ENCODE measurements around the gene AXL.
"Not testable (repeated sequence)": the region's sequence is repeated elsewhere in the genome, so short reads cannot be mapped to it uniquely, and the experiment has no call there.

Gene AXL

DNA sequence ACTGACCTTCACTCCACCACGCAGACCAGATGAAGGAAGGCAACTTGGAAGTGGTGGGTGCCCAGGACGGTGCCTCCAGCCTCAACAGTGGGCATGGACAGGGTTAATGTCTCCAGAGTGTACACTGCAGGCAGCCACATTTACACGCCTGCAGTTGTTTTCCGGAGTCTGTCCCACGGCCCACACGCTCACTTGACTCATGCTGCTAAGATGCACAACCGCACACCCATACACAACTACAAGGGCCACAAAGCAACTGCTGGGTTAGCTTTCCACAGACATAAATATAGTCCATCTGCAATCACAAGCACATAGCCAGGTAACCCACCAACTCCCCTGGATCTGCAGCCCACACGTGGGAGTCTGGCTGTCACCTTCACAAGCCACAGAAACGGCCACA, 12.6 kb upstream of the AXL start:
- DNase-seq: no peak

DNA sequence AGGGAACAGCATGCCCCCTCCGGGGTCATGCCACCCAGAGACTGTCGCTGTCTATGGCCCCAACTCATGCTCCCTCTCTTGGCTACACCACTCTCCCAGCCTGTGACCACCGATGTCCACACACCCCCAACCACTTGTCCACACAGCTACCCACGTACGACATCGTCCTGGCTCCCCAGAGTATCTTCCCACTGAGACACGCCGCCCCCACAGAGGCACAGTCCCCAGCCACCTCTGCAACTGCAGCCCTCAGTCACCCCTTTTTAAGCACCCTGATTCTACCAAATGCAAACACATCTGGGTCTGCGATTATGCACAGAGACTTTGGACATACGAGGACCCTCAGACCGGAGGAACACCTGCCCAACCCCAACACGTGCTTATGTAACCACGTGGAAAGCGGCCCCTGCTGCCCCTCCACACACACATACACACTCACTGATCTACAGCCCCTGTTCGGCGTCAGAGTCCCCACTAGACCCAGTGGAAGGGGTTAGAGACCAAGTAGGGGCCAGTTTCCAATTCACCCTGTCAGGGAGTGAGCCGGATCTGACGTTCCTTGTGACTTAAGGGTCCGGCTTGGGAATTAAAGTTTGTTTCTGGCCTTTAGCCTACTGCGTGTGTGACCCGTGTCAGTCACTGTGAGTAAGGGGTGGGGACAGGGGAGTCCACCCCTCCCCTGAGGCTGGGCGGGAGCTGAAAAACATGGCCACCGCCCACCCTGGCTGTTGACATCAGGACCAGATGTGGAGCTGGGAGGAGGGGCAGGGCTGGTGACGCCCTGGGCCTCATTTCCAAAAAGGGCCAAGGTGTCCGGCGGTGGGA, 11.9 kb upstream of the AXL start:
- DNase-seq: no peak

DNA sequence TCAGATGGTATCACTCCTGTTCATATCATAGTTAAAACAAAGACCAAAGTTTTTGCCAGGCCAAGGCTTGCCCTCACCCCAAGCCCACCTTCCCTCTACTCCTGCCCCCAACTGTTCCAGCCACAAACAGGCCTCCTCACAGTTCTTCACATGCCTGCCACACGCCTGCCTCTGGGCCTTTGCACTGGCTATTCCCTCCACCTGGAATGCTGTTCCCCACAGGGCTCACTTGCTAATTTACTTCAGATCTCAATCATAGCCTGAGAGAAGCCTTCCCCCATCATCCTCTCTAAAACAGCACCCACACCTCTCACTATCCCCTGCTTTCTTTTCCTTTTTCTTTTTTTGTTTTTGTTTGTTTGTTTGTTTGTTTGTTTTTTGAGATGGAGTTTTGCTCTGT, 4.9 kb upstream of the AXL start:
- DNase-seq: no peak

DNA sequence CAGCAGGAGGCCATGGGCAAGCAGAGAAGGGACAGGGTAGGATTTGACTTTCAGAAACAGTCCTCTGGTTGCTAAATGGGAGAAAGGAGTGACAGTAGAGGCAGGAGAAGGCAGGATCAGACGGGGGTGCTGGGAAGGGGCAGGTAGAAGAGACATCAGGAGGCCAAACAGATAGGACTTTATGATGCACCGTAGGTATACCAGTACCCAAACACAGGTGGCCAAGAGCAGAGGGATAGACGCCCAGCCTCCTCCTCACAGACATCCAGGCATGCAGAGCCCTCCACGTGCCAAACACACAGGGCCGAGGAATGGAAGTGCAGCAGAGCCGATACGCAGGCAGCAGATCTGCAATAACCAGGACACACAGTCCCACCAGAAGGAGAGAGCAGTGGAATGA, 1.3 kb upstream of the AXL start:
- DNase-seq: no peak

DNA sequence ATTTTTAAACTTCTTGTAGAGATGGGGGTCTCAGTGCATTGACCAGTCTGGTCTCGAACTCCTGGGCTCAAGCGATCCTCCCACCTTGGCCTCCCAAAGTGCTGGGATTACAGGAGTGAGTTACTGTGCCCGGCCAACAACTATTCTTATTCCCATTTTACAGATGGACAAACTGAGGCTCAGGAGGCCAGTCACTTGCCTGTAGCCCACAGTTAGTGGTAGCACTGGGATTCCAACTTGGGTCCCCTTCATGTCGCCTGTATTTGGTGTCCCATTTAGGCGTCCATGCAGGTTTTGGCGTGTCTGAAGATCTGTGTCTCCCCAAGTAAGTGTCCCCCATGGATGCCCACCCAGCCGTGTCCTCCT, 791 bp upstream of the AXL start:
- DNase-seq: no peak

DNA sequence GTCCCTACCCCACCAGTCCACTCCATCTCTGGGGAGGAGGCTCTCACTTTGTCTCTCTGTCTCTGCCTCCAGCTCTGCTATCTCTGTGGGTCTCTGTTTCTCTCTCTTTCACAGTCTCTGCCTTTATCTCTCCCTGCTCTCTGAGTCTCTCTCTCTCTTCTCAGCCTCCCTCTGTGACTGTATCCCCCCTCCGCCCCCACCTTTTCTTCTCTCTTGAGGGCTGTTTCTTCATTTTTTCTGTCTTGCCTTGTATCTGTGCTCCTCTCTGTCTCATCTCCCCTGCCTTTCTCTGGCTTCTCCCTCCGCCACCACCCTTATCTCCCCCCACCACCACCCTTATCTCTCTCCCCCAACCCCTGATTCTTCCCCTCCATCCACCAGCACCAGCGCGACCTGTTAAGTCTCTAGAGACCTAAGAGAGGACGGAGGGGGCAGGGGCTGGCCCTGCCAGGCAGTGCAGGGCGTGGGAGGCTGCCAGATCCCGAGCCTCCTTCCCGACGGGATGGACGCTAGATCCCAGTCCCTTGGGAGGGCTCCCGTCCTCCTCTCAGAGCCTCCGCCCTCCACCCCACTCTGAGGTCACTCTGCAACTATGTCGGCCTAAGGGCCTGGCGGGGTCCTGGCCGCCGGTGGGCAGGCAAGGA, 1.0 kb downstream of the AXL start:
- peak in 3 of 56 donors; percentile 6 to 17 (median 14) for DNase-seq

DNA sequence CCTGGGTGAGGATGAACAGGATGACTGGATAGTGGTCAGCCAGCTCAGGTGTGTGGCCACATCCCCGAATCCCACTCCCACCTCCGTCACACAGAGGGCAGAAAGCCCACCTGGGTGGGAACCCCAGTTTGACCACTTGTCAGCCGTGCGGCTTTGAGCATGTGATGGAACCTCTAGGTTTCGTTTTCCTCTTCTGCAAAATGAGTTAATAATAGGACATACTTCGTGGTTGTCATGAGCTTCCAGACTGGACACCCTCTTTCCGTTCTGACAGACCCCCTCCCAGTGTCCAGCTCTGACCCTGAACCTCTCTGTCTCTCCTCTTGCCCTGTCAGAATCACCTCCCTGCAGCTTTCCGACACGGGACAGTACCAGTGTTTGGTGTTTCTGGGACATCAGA, 1.8 kb downstream of the AXL start:
- no peak for DNase-seq

DNA sequence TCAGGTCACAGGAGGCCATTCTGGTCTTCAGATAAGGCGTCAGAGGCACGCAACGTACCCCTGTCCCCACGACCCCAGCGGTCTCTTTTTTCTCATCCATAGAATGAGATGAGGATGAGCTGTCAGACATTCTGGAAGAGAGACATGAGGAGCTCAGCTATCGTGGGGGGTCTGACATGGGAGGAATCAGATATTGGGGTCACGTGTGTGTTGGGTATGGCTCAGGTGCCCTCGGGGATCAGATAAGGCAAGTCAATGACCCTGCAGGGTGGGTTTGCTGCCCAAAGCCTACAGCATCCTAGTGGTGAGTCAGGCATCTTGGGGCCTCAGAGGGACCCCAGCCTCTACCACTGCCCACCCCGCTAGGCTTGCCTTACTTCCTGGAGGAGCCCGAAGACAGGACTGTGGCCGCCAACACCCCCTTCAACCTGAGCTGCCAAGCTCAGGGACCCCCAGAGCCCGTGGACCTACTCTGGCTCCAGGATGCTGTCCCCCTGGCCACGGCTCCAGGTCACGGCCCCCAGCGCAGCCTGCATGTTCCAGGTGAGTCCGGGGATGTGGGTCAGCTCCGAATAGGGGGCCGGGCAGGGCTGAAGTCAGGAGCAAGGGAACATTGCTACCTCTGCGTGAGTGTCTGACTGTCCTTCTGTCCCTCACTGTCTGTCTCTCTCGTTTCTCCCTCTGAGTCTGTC, 2.6 kb downstream of the AXL start:
- no peak for DNase-seq

DNA sequence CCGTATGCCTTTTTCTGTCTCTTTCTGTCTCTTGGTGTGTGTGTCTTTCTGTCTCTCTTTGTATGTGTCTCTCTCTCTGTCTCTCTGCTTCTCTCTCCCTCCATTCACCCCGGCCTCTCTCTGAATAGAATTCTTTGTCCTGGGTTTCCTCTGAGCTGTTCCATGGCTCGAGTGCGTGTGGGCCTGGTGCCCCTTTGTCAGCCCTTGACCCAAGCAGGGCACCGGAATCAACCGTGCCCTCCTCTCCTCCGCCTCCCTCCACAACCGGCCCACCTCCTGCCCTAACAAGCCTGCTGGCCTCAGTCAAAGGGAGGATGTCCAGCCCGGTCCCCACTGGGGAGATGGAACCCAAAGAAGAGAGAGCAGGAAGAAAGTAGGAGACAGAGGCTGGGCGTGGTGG, 3.2 kb downstream of the AXL start:
- peak in 4 of 56 donors; percentile 4 to 18 (median 8) for DNase-seq

DNA sequence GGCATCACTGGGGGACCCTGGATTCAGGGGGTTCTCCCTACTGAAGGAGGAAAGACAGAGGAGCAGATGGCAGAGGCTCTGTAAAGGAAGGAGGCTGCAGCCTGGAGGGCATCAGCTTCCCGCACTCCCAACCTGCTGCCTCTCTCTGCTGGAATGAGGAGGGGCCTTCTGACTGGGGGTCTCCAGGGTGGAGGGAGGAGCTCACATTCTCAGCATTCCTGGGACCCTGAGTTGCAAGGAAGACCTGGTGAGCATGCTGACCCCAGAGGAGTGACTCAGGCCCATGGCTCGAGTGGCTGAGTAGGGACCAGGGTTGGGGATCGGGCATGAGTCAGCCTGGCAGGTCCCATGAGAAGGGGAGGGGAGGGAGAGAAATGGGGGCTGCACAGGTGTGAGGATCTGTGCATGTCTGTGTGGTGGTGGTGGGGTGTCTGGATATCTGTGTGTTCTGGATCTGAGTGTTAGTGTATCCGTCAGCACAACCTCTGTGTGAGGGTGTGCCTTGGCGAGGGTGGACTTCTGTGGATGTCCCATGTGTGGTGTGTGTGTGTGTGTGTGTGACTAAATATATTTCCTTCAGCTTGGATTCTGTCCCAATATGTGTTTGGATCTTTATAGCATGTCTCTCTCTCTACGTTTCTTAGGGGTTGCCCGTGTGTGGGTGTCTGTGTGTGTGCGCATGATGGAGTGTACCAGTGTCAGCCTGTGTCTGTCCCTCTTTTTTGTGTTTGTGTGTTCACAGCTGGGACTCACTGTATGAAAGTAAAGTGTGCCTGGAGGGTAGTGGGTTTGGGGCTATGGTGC, 4.6 kb downstream of the AXL start:
- no peak for DNase-seq

DNA sequence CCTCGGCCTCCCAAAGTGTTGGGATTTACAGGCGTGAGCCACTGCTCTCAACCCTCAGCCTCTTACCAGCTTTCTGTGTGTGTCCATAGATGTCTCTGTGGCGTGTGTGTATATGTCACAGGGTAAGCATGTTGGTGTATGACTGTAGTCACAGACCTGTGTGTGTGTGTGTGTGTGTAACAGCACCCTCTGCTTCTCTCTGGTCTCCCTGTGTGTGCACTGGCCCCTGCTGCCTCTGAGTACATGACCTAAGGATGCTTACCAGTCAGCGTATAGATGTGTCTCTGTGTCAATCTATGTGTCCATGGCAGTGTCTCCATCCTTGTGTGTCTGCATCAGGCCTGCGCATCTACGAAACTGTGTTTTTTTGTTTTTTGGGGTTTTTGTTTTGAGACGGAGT, 5.6 kb downstream of the AXL start:
- DNase-seq: no peak

DNA sequence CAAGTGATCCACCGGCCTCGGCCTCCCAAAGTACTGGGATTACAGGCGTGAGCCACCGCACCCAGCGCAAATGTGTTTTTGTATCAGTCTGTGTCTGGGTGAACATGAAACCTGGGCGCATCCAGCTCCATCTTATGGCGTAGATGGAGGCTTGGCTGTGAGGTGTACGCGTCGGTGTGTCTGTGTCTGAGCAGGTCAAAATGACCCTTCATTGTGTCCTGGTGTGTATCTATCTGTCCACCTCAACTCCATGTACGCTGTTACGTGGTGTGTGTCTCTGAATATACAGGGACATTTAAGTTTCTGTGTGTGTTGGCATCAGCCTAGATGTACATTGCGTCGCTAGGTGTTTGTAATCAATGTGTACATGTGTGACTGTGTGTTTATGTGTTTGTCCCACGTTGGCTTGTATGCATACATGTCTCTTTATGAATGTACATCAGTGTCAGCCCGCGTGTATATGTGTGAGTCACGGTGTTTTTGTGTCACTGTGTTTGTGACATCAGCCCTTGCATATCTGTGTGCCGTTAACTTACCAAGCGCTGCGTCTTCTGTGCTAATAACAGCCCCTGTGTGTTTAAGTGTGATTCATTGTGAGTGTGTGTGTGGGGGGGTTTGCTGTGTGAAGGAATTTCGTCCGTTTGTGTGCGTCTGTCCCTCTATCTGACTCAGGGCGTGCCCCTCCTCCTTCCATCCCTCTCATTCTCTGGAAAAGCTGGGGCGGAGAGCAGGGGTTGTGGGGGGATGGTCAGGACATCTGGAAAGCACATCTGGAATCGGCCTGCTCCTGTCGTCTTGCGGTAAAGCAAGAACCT, 6.4 kb downstream of the AXL start:
- peak in 2 of 56 donors; percentile 44 to 69 for DNase-seq

DNA sequence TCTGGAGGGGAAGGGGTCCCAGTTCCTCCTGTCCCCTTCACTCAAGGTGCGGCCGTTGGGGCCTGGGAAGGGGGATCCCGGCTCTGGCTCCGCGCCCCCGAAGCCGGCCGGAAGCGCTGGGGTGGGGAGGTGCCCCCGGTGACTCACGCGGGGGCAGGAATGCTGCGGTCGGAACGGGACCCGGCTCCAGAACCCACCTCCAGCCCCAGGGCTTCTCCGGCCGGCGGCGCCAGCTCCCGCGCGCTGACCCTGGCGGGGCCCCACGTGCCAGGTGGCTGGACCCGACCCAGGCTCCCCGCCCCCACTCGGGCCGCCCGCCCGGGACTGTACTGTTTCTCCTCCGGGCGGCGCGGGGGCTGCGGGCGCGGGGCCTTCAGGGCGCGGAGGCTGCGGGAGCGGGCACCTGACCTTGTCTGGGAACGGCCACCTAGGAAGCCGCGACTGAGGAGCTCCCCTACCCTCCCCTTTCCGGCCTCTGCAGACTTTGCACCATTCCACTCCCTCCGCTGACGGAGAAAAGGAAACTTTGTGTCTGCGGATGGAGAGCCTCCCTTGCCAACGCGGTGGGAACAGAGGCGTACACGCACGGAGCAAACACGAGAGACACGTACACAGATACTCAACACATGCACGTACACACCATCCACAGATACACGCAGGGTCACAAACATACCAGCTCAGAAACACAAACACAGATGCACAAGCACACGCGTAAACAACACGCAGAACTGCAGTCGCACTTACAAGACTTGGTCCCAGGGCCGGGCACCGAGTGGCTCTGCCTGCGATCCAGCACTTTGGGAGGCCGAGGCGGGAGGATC, 7.2 kb downstream of the AXL start:
- DNase-seq: peak in 30 of 56 donors; percentile 18 to 71 (median 37)

DNA sequence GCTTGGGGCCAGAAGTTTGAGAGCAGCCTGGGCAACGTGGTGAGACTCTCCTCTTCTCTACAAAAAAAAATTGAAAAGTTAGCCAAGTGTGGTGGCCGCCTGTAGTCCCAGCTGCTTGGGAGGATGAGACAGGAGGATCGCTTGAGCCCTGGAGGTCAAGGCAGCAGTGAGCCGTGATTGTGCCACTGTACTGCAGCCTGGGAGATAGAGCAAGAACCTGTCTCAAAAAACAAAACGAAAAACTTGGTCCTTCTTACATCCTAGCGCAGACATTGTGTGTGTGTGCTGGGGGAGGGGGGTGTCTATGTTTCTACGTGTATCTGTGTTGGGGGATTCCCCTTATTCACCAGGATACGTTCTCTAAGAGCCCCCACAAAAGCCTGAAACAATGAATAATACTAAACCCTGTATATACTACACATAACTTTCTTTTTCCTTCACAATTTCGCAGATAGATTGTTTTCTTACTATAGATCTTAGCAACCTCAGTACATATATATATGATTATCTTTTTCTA, 7.9 kb downstream of the AXL start:
- DNase-seq: no peak

DNA sequence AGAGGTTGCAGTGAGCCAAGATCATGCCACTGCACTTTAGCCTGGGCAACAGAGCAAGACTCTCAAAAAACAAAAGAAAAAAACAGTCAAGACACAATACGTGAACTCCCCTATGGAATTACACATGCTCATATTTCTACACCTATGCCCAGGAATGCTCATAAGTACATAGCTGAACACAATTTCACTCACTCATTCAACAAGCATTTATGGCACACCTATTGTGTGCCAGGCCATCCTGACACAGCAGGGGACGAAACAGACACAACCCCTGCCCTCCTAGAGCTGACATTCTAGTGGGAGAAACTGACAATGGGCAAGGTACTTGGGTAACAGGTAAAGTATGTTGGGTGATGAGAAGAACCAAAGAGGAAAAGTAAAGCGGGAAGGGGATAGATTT, 9.5 kb downstream of the AXL start:
- no peak for DNase-seq

DNA sequence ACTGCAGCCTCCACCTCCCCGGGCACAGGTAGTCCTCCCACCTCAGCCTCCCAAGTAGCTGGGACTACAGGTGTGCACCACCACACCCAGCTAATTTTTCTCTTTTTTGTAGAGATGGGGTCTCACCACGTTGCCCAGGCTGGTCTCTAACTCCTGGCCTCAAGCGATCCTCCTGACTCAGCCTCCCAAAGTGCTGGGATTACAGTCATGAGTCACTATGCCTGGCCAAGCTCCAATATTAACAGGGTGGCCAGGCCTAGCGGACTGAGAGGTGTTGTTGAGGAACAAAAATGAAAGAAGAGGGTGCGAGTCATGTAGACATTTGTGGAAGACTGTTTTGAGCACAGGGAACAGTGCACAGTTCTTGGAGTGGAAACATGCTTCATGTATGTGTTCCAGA, 10.3 kb downstream of the AXL start:
- not testable (repeated sequence) for DNase-seq

DNA sequence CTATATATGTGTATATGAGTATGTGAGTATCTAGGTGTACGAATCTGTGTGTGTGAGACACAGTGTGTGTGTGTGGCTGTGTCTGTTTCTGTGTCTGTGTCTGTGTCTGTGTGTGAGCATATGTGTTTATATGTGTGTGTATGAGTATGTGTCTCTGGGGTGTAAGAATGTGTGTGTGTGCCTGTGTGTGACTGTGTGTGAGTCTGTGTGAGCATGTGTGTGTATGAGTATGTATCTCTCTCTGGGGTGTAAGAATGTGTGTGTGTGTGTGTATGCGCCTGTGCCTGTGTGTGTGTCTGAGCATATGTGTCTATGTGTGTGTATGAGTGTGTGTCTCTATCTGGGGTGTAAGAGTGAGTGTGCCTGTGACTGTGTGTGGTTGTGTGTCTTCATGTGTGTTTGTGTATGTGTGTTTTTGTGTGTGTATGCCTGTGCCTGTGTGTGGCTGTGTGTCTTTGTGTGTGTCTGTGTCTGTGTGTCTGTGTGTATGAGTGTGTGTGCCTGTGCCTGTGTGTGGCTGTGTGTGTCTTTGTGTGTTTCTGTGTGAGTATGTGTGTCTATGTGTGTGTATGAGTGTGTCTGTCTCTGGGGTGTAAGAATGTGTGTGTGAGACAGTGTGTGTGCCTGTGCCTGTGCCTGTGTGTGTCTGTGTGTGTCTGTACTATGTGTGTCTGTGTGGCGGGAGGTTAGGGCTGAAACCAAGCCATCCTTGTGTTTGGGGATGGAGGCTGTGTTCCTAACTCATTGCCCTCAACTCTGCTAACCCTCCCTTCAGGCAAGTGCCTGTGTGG, 11.2 kb downstream of the AXL start:
- DNase-seq: no peak

DNA sequence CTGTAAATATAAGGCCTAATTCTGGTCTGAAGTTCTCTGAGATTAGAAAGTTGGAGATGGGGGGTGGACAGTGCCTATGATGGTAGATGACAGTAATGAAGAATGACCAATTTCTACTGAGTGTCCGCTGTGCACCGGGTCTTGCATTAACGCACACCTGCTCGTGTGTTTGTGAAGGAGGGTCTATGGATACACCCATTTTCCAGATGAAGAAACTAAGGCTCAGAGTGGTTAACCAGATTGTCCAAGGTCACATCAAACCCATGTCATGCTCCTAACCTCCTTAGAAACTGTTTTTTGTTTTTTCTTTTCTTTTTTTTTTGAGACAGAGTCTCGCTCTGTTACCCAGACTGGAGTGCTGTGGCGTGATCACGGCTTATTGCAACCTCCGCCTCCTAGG, 13.7 kb downstream of the AXL start:
- DNase-seq: no peak

DNA sequence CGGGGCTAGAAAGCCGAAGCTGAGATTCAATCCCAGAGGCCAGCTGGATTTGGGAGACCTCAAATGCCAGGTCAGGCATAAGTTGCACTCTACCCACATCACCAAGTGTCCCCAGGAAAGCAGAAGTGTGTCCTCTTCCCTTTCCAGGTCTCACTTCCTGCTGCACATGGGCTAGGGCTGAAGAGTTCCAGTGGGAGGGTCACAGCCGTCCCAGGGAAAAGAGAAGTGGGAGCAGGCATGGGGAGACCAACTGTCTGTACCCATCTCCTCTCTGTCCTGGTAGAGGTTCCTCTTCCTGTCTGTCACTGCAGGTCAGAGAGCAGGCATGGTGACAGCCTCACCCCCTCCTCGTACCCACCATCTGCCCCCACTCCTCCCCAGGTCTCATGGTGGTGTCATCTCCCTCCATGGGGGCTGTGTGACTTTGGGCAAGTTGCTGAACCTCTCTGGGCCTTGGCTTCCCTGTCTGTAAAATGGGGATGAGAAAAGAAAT, 14.8 kb downstream of the AXL start:
- peak in 10 of 56 donors; percentile 5 to 55 (median 14) for DNase-seq

Data from amygdala (tissue), 56 donors.